Measurements from ENCODE around the gene NPW. TPM values are rescaled to one million over a fixed set of nuclear protein-coding genes. Genes with fewer than 3 reads are reported as not detected.

Gene NPW
- total and polyA plus RNA-seq, 2 donors (not counting 3 experiments of a cell fraction or from before 2014, with no cell fraction given), result 0.84 to 3.3 TPM

DNA sequence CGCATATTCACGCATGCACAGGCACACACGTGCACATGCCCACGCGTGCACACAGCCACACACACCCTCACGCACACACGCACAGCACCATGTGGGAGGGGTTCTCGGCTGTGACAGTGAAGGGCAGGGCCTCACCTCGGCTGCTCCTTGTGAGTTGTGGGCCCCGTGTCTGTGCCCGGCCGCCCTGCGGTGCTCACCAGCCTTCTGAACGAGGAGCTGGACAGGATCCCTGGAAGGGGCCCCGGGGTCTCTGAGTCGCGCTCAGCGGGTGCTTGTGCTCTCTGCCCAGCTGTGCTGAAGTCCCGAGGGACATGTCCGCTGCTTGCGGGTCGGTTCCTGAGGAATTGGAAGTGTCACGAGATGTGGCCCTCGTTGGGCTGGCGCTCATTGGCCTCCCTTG lies 44.3 kb downstream of the NPW start:
- Histone ChIP-seq H3K9ac (replicated peaks; ENCODE audit: extremely low read depth, insufficient read depth, low read length) (no peak overlapping the region), H3K27me3 (ENCODE audit: control insufficient read depth in 2 of 2, insufficient read depth in 2 of 2, low read length in 2 of 2) (no peaks in the 10 kb centered on the region), H3K4me3 (replicated peaks in 1 of 3; ENCODE audit: insufficient read depth in 1 of 3, low read depth in 1 of 3, low read length in 3 of 3) (no peak overlapping the region), H3K4me1 (ENCODE audit: control insufficient read depth, extremely low read depth, insufficient read depth, low read length) (no peaks in the 10 kb centered on the region), H3K79me2 (ENCODE audit: control insufficient read depth, insufficient read depth, low read length) (no peaks in the 10 kb centered on the region), H4K20me1 (replicated peaks; ENCODE audit: control insufficient read depth, extremely low read depth, insufficient read depth, low read length) (no peaks in the 10 kb centered on the region), H2AFZ (ENCODE audit: low read depth, low read length) (no peak overlapping the region), H3K9me1 (replicated peaks; ENCODE audit: control insufficient read depth, extremely low read depth, insufficient read depth, low read length) (no peaks in the 10 kb centered on the region), H3K36me3 (ENCODE audit: control insufficient read depth in 2 of 2, extremely low read depth in 1 of 2, insufficient read depth in 2 of 2, low read length in 2 of 2) (peaks cover 0 to 47% of the 10 kb centered on the region in 2 experiments), H3K4me2 (ENCODE audit: insufficient read depth, low read length) (no peak overlapping the region), H3K27ac (ENCODE audit: insufficient read depth, low read depth, low read length) (no peak overlapping the region), H3K9me3 (replicated peaks; ENCODE audit: control insufficient read depth, insufficient read depth, low read length) (no peaks in the 10 kb centered on the region)
- DNase-seq (ENCODE audit: low read depth, low spot score), result no peak
- TF ChIP-seq EZH2 (IDR thresholded peaks at IDR 0.05; ENCODE audit: borderline replicate concordance, low read depth, low read length, severe bottlenecking), result no peak
- TF ChIP-seq MYC (IDR thresholded peaks at IDR 0.05; ENCODE audit: low read depth, low read length), result no peak
- no peak for TF ChIP-seq POLR2AphosphoS5 (IDR thresholded peaks at IDR 0.05; ENCODE audit: insufficient read depth, low read depth, low read length)
- no peak for TF ChIP-seq POLR2A (IDR thresholded peaks at IDR 0.05; ENCODE audit: low read depth, low read length)
- no peak for TF ChIP-seq JUN (IDR thresholded peaks at IDR 0.05; ENCODE audit: borderline replicate concordance, insufficient read depth, insufficient read length, low read depth)
- TF ChIP-seq, protein P1, sequence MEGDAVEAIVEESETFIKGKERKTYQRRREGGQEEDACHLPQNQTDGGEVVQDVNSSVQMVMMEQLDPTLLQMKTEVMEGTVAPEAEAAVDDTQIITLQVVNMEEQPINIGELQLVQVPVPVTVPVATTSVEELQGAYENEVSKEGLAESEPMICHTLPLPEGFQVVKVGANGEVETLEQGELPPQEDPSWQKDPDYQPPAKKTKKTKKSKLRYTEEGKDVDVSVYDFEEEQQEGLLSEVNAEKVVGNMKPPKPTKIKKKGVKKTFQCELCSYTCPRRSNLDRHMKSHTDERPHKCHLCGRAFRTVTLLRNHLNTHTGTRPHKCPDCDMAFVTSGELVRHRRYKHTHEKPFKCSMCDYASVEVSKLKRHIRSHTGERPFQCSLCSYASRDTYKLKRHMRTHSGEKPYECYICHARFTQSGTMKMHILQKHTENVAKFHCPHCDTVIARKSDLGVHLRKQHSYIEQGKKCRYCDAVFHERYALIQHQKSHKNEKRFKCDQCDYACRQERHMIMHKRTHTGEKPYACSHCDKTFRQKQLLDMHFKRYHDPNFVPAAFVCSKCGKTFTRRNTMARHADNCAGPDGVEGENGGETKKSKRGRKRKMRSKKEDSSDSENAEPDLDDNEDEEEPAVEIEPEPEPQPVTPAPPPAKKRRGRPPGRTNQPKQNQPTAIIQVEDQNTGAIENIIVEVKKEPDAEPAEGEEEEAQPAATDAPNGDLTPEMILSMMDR (IDR thresholded peaks at IDR 0.05; ENCODE audit: extremely low read depth in 1 of 2, insufficient read depth in 1 of 2, low read depth in 1 of 2, low read length in 2 of 2), result no peak
- TF ChIP-seq, protein P2, sequence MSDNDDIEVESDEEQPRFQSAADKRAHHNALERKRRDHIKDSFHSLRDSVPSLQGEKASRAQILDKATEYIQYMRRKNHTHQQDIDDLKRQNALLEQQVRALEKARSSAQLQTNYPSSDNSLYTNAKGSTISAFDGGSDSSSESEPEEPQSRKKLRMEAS (IDR thresholded peaks at IDR 0.05; ENCODE audit: insufficient read depth, insufficient read length), result no peak
- no TSS peak for BruUV-seq (replicated peaks)
- intact Hi-C loops (cut with micrococcal nuclease) (no loop called here), dilution Hi-C loops (cut with MboI; ENCODE audit: extremely low pct_ligation_motif_present, low sequenced_read_pairs) (no loop called here)
- FAIRE-seq, result no peak
- ChIA-PET POLR2A (no interaction called here), CTCF (interaction anchor here (1.1 kb wide), 1 partner anchor 77 kb away, joined by 3 read pairs; no protein-coding TSS in a partner anchor)
